NCI-H1417 treated with DMSO at 0.1 percent for 48 hours (cell line): Measurements from ENCODE around the gene IDE.
"Not testable (repeated sequence)": the region's sequence is repeated elsewhere in the genome, so short reads cannot be mapped to it uniquely, and the experiment has no call there.

Experiments
- DNase-seq: peaks from one replicate; lab custom pipeline; 2025; lab: John Stamatoyannopoulos, UW

IDE gene

GRCh38 chr10:92573798-92574547, at the start of gene IDE:
Gene IDE, minus strand, starts transcription at chr10:92574093. Its CDS starts 74 bp downstream, at chr10:92574019.
- peak; percentile 30 for DNase-seq

DNA sequence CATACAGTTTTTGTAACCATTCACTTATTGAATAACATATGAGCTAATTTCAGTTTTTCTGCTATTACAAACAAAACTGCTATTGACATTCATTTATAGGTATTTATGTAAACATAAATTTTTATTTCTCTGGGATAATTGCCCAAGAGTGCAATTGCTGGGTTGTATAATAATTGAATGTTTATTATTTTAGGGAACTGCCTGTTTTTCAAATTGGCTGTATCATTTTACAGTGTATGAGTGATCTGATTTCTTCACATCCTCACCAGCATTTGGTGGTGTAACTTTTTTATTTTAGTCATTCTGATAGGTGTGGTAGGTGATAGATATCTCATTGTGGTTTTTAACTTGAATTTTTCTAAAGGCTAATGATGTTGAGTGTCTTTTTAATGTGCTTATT, 45.5 kb upstream of the IDE start:
- DNase-seq = no peak

DNA sequence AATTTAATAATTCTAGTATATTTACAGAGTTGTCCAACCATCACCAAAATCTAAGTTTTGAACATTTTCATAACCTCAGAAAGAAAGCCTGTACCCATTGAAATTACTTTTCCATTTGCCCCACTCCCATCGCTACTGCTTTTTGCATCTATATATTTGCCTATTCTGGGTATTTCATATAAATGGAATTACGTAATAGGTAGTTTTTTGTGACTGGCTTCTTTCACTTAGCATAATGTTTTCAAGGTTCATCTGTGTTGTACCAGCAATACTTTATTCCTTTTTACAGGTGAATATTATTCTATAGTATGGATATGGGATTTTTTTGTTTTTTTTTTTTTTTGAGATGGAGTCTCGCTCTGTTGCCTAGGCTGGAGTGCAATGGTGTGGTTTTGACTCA, 41.6 kb upstream of the IDE start:
- no peak for DNase-seq

DNA sequence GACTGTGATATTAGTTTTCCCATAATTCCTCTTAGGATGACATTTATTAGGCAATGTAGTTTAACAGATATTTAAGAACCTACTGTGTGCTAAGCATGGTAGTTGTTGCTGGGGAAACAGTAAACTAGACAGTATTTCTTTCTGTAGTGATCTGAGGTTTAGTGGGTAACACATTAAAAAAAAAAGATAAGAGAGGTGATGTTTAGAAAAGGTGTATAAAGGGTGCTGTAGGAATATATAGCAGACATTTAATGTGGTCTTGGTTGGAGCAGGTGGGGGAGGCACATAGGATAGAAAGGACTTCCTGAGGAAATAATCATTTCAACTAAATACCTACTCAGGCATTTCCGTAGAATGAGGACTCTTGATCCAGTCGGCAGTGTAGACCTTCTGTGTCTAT, 30.9 kb upstream of the IDE start:
- DNase-seq = no peak

GRCh38 chr10:92598321-92598720, 24.4 kb upstream of the IDE start:
- DNase-seq = no peak

DNA sequence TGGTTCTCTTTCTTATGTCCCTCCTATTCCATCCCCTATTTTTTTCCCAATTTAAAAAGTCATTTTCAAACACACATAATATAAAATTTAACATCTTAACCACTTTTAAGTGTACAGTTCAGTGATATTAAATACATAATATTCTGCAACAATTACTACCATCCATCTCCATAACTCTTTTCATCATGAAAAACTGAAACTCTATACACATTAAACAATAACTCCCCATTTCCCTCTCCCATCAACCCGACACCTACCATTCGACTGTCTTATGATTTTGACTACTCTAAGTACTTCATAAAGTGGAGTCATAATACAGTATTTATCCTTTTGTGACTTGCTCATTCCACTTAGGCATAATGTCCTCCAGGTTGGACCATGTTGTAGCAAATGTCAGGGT, 21.6 kb upstream of the IDE start:
- no peak for DNase-seq

GRCh38 chr10:92593619-92594588, 20.0 kb upstream of the IDE start:
- DNase-seq = no peak

DNA sequence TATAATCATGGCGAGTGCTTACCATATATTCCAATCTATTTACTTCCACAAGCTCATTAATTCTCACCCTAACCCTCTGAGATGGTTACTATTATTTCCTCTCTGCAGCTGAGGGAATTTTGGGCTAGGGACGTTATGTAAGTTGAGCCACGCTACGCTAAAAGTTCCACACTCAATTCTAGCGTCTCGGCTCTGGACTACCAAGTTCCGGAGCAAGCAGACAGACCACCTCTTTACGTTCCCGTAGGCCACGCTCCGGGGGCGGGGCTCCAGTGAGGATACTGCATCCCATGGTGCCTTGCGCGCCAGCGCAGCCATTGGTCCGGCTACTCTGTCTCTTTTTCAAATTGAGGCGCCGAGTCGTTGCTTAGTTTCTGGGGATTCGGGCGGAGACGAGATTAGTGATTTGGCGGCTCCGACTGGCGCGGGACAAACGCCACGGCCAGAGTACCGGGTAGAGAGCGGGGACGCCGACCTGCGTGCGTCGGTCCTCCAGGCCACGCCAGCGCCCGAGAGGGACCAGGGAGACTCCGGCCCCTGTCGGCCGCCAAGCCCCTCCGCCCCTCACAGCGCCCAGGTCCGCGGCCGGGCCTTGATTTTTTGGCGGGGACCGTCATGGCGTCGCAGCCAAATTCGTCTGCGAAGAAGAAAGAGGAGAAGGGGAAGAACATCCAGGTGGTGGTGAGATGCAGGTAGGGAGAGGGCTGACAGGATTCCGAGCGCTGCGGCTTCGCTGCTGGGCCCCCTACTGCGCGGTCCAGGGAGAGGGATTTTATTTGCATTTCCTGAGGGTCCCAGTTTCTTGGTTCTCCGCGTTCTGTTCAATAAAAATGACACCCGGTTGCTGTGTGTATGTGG, 19.1 kb upstream of the IDE start, which contains the start of gene KIF11:
Gene KIF11, plus strand, starts transcription at position 370 of the 858 bp plus-strand sequence. Its CDS starts 246 bp downstream, at position 616.
- peak; percentile 28 for DNase-seq

DNA sequence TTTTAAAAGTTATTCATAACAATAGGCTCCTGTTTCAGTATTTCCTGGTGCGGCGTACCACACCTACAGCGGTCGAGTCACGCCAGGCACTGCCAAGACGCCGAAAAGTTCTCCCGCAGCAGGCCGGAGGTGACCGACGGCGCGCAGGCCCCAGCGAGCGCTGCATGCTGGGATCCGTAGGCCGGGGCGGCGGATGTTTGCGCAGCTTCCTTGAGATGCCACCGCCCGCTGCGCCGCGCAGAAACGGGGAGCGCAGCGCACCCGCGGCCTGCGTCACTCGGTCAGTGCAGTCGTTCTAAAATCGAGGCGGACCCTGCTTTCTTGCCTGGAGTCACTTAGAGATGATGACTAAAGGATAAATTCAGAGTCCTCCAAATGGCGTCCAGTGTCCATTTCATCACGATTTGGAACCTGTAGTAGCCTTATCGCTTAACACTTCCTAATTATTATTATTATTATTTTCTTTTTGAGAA, 17.7 kb upstream of the IDE start:
- peak; percentile 29 for DNase-seq

GRCh38 chr10:92590623-92591549, 17.0 kb upstream of the IDE start:
- DNase-seq = no peak

DNA sequence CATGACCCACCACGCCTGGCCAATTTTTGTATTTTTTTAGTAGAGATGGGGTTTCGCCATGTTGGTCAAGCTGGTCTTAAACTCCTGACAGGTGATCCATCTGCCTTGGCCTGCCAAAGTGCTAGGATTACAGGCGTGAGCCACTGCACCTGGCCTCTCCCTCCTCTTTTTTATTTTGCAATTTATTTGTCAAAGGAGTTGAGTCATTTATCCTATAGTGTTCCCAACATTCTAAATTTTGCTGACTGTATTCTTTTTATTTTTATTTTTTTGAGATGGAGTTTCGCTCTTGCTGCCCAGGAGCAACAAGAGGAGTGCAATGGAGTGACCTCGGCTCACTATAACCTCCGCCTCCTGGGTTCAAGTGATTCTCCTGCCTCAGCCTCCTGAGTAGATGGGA, 8.5 kb upstream of the IDE start:
- DNase-seq = not testable (repeated sequence)

DNA sequence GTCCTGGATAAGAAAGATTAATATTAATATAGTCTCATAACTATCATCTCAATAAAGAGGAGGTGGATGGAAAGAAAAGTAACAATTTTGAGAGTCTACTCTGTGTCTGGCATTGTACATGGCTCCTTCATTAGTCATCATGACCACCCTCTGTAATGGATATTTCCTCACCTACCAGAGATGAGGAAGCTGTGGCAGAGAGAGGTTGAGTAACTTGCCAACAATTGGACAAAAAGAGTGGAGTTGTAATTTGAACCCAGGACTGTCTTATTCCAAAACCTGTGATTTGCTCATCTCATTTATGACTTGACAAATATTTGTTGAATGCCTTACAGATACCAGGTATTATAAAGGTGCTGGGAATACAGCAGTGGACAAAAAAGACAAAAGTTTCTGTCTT, 2.1 kb upstream of the IDE start:
- DNase-seq = no peak

DNA sequence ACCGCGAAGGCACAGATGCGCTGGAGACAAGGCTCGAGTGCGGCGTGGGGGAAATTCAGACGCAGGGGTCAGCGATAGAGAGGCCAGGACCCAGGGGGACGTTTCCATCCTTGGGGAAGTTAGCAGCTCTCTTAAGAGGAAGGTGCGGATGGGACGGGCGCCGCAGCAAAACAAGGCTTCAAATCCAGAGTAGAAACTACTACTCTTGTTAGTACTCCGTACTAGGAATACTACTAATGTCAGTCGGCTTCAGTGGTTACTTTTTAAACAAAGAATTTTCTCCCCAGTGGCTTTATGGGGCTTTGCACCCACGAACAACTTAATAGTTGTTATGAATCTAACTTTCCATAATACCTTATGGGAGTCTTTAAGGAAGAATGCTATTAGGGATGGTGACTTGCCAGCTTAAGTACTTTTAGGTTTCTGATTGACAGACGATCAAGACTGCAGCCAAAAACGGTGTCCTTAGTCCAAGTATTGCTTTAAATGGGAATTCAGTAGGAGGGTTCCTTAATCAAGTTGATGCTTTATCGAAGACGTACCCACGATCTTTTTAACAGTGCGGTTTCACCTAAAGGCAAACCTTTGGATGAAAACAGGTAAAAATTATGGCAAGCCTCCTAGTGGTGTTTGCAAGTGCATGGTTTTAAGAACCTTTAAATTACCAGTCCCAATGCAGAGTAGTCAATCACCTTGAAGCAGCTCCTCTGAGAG, 812 bp upstream of the IDE start:
- no peak for DNase-seq

- DNase-seq = no peak
Measured at GRCh38 chr10:92573091-92573797, 649 bp downstream of the IDE start.

DNA sequence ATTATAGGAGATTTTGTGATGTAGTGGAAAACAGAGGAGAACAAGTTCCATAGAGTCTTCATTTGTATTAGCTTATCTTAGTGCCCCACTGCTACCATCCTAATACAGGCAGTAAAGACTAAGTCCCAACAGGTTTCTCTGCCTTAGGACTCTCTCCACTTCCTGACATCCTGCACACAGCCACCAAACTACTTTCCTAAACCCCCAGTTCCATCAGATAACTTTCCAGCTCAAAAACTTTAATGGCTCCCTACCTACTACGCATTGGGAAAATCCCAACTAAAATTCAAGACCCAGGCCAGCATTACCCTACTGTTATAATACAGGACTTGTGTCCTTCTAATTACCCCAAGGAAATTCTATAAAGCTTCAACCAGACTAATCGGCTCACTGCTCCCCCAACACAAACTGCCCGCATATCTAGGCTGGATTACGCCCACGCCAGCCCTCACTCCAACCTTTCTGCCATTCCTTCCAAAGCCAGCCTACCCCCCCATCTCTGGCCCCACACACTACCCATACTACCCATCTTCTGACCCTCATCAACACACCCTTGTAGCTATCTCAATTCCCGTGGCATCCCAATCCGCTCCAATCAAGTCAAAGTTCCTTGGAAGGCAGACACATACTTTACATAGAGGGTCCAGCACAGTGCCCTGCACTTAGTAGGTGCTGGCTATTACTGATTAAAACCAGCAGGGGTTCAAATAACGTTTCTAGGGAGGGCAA, 1.4 kb downstream of the IDE start:
- DNase-seq = no peak

GRCh38 chr10:92571649-92572048, 2.2 kb downstream of the IDE start:
- no peak for DNase-seq

DNA sequence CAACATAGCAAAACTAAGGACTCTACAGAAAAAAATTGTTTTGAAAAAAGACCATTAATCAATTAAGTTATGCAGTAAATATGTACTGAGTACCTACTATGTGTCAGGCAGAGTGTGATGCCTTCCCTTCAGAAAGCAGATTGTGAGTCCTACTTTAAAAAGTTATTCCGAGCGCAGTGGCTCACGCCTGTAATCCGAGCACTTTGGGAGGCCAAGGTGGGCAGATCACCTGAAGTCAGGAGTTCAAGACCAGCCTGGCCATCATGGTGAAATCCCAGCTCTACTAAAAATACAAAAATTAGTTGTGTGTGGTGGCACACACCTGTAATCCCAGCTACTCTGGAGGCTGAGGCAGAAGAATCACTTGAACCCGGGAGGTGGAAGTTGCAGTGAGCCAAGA, 4.2 kb downstream of the IDE start:
- DNase-seq = not testable (repeated sequence)

GRCh38 chr10:92569071-92569470, 4.8 kb downstream of the IDE start:
- no peak for DNase-seq
